ENCODE measurements around the gene DPM2. TPM values are rescaled to one million over a fixed set of nuclear protein-coding genes. Genes with fewer than 3 reads are reported as not detected.

DPM2 gene
- total RNA-seq, 1 donor from 2014 or later: 1.4 TPM

DNA sequence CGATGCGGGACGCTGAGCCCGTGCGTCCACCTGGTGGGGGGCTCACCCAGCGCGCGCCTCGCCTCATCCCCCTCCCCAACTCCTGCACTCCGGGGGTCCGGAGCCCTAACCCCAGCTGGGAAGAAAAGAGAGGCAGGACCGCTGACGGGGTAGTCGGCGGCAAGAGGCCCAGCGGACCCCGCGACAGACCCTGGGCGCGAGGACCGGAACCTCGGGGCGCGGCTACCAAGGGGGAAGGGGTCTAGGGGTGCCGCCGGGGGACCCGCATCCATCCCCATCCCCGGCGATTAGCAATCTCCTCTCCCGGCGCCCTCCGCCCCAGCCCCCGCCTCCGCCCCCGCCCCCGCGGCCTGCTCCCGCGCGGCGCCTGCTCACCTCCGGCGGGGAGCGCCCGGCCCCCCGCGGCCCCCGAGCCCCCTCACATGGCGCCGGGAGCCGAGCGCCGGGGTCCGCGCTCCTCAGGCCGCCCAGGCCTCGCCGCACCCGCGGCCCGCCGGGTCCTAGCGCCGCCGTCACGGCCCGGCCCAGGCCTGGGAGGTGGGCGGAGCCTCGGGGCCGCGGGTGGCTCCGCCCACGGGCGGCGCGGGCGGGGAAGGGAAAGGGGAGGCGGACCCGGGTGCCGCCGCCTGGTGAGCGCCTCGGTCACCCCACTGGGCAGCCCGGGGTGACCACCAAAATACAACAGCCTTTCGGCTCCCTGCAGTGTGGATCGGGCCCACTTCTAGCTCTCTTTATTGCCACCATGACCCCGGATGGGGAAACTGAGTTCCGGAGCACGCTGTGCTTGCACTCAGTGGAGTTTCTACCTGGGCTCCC lies 38.3 kb downstream of the DPM2 start, which contains the start of gene ST6GALNAC6:
Gene ST6GALNAC6 (minus strand): TSS at position 476 of the 816 bp plus-strand sequence. CDS start 1,622 bp downstream, outside the sequence.
- peak; percentile 83 for DNase-seq (ENCODE audit: low spot score)

DNA sequence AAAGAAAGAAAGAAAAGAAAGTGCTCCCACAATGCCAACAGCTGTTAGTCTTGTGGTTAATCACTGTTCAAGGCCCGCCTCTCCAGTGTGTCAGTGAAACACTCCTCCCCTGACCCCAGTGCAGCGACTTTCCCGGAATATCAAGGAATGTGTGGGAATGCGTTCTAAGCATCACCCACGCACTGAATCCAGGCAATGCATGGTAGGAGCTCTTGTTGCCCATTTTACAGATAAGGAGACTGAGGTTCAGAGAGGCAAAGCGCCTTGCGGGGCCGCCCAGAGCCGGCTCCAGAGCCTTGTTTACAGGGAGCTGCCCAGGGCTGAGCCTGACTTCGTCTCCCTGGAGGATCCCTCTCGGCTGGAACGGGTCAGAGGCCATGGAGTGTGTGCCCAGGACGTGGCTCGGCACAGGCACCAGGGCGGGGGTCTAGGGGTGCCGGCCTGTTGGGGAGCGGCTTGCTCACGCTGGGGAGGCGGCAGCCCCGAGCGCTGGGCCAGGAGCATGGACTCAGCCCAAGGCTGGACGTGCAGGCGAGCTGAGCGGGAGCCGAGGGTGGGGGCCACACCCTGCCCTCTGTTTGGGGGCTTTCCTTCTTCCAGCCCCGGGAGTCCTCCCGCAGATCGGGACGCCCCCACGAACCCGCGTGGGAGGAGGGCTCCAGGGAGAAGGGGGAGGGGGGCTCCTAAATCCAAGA lies 39.1 kb downstream of the DPM2 start:
- DNase-seq (ENCODE audit: low spot score): peak; percentile 70

DNA sequence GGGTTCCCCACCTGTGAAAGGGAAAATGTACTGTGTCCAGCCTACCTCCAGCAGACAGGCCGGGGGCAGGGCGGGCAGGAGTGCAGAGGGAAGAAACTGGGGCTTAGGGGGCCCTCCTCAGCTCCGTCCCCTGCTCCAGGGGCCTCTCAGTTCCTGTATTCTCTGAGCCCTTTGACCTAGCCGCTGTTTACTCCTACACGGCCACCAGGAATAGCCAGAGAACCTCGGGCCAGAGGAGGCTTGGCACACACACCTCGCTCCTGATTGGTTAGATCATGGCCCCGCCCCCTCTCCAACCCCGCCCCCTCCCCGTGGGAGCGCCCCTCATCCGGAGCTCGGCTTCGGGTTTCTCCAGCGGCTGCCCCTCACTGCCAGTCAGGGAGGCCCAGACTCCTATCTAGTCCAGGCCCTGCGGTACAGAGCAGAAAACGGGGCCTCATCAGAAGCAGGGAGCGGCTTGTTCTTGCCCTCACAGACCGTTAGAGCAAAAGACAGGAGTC lies 40.4 kb downstream of the DPM2 start:
- peak; percentile 77 for DNase-seq (ENCODE audit: low spot score)

DNA sequence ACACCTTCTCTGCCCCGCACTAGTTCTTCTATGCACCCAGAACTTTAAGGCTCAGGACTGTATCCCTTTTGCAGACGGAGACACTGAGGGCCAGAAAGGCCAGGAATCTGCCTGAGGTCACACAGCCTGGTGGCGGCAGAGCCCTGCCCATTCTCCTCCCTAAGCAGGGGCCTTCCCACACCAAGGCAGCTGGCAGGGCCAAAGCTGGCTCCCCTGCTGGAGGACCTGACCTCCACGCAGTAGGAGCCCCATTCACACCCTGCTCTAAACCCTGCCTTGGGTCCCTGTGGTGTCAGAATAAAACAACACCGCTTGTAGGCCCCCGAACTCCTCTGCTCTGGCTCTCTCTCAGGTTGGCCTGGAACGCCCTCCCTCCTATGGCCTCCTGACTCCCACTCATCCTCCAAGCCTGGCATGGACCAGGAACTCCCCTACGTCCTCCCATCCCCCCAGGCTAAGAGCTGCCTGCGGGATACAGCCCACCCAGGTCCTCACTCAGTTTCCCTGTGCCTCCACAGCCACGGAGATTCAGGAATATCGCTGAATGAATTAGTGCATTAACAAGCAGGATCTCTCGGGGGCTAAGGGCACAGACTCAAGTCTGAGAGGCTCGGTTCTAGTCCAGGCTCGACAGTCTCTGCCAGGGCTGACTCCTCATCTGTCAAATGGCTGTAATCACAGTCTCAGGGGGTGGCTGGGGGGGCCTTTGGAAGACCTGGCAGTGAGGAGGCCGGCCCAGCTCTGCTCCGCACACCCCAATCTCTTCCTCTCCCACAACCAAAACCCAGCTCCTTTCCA lies 41.1 kb downstream of the DPM2 start:
- no peak for DNase-seq (ENCODE audit: low spot score)

DNA sequence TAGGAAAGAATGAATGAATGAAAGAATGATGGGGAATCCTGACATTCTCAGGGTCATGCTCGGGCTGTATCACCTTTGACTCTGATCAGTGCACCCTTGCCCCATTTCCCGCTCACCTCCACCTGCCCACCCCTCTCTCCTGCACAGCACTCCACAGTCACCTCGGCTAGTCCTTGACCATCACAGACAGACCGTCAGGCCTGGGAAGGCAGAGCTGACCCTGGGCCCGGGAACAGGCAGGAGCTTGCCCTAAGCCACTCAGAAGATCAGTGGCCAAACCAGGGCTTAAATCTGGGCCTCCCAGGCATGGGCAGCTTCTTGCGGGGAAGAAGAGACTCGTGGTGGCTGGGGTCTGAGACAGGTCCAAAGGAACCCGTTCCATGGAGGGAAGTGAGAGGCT lies 41.8 kb downstream of the DPM2 start:
- DNase-seq (ENCODE audit: low spot score): no peak

DNA sequence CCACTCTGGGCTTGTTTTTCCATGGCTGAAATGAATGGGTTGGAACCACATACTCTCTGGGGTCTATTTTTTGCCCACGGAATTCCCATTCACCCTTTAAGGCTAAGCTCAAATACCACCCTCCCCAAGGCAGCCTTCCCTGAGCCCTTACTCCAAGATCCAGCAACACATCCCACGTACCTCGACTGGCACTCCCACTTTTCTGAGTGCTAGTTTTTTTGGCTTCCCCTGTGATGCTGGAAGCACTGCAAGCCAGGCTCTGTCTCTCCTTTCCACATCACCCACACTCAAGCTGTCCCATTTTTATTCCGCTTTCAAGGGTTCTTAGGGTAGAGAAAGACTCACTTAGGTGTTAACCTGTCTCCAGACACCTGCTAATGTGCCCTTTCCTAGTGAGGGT lies 44.3 kb downstream of the DPM2 start:
- DNase-seq (ENCODE audit: low spot score): no peak

DNA sequence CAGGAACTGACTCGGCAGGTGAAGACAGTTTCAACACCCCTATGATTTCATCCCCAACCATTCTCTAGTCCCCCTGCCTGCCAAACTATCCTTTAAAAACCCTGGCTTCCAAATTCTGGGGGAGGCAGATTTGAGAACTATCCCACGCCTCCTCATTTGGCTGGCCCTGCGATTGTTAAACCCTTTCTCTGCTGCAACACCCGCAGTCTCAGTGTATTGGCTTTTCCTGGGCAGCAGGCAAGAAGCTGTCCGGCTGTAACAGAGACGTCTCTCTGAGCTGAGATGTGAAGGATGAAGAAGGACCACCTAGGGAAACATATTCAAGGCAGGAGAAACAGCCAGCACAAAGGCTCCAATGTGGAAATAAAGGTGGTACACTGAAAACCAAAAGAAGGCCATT lies 44.8 kb downstream of the DPM2 start:
- no peak for DNase-seq (ENCODE audit: low spot score)

DNA sequence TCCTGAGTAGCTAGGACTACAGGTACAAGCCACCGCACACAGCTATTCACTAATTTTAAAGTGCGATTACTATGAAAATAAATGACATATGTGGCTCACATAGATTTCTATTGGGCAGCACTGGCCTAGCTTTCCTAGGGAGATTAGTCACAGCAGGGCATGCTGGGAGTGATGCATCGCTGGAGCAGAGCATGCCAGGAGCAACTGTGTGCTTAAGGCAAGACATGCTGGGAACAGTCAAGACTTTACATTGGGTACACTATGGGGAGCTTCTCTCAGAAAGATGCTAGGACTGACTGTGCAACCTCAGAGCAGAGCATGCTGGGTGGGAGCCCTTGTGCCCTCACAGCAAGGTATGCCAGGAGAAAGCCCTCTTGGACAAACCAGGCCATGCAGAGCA lies 47.6 kb downstream of the DPM2 start:
- no peak for DNase-seq (ENCODE audit: low spot score)

DNA sequence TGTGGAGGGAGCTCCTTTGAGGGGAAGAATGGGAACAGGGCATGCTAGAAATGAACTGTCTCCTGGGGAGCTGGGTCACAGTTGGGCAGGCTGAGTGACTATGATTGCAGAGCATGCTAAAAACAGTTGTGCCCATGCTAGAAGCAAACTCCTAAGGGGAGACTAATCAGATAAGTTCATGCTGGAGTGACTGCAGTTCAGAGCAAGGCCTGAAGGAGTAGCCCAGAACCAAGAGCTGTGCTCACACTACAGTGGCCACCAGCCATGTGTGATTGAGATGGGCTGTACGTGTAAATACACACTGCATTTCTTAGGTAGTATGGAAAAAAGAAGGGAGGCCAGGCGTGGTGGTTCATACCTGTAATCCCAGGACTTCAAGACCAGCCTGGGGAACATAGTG lies 49.9 kb downstream of the DPM2 start:
- DNase-seq (ENCODE audit: low spot score): no peak

DNA sequence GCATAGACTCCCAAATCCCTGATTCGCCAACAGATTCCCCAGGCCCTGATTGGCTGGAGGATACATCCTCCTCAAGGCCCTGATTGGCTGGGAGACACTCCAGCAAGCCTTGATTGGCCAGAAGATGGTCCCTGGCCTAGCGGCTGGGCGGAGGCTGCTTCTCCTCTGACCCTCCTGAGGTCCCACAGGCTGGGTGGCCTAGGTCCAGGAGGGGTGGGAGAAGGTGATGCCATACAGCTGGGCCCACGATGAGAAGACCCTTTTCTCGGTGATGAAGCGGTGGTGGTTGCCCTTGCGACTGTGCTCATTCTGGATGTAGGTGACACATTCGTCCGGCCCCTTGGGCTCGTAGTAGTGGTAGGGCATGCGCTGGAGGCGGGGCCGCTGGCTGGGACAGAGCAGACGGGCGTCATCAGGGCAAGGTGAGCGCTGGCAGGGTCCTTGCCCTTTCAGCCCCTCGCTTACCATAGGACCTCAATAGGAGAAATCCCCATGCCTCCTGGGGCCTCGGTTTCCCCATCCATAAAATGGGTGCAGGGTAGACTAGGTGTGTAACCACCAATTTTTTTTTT lies 51.2 kb downstream of the DPM2 start:
- no peak for DNase-seq (ENCODE audit: low spot score)

DNA sequence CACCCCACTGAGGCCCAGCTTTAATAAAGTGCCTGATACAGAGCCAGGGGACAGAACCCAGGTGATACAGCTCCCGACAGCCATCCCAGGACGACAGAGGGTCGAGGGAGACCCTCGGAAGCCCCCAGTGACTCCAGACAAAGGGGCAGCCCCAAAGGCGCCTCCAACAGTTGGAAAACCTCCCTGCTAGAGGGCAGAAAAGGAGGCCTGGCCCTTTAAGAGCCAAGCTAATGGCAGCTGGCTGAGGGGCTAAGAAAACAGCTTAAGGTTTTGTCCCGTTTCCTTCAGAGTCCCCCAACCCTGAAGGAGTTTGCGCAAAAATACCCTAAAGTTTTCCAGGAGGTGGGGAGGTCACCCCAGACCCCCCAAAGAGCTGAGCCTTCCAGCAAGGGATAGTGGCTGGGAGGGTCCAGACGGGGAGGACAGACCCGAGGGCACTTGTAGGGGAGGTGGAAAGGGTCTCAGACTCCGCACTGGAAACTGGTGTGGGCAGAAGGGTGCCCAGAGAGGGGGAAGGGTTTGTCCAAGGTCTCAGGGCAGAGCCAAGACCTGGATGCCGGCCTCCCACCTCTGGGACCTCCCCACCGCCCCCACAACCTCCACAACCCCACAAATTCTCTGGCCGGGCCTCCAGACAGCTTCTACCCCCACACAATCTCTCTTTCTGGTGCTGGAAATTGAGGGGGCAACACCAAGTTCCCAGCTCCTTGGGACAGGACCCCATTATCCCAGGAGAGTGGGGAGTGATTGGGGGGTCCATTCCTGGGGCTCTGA lies 52.0 kb downstream of the DPM2 start:
- no peak for DNase-seq (ENCODE audit: low spot score)

Other genes starting within 250 kb of the DPM2 start
- gene CFAP157, start 230.9 kb downstream of the DPM2 start, total RNA-seq (ENCODE audit: insufficient read depth, low replicate concordance): 2.9 TPM
- 8.4 TPM for gene PTRH1, start 222.2 kb downstream of the DPM2 start, total RNA-seq (ENCODE audit: insufficient read depth, low replicate concordance)
- gene TTC16, start 221.8 kb downstream of the DPM2 start, total RNA-seq (ENCODE audit: insufficient read depth, low replicate concordance): 0.24 TPM
- 4.6 TPM for gene TOR2A, start 202.6 kb downstream of the DPM2 start, total RNA-seq (ENCODE audit: insufficient read depth, low replicate concordance)
- 4.6 TPM for gene SH2D3C, start 159.2 kb downstream of the DPM2 start, total RNA-seq (ENCODE audit: insufficient read depth, low replicate concordance)
- 22.4 TPM for gene CDK9, start 151.8 kb downstream of the DPM2 start, total RNA-seq (ENCODE audit: insufficient read depth, low replicate concordance)
- gene FPGS, start 135.0 kb downstream of the DPM2 start, total RNA-seq (ENCODE audit: insufficient read depth, low replicate concordance): 52.2 TPM
- 5.1 TPM for gene ENG, start 83.2 kb downstream of the DPM2 start, total RNA-seq (ENCODE audit: insufficient read depth, low replicate concordance)
- 18.3 TPM for gene AK1, start 60.2 kb downstream of the DPM2 start, total RNA-seq (ENCODE audit: insufficient read depth, low replicate concordance)
- gene ST6GALNAC6, start 38.3 kb downstream of the DPM2 start, total RNA-seq (ENCODE audit: insufficient read depth, low replicate concordance): 30.8 TPM
- gene ST6GALNAC4, start 20.8 kb downstream of the DPM2 start, total RNA-seq (ENCODE audit: insufficient read depth, low replicate concordance): 16.9 TPM
- 1.4 TPM for gene PIP5KL1, start 7.1 kb downstream of the DPM2 start, total RNA-seq (ENCODE audit: insufficient read depth, low replicate concordance)
- 15.2 TPM for gene EEIG1, start 43.1 kb upstream of the DPM2 start, total RNA-seq (ENCODE audit: insufficient read depth, low replicate concordance)
- 7.5 TPM for gene NAIF1, start 129.5 kb upstream of the DPM2 start, total RNA-seq (ENCODE audit: insufficient read depth, low replicate concordance)
- 33.5 TPM for gene SLC25A25, start 130.4 kb upstream of the DPM2 start, total RNA-seq (ENCODE audit: insufficient read depth, low replicate concordance)
- 26.0 TPM for gene PTGES2, start 189.9 kb upstream of the DPM2 start, total RNA-seq (ENCODE audit: insufficient read depth, low replicate concordance)
- gene LCN2, start 211.6 kb upstream of the DPM2 start, total RNA-seq (ENCODE audit: insufficient read depth, low replicate concordance): not detected
- gene BBLN, start 222.4 kb upstream of the DPM2 start, total RNA-seq (ENCODE audit: insufficient read depth, low replicate concordance): 16.9 TPM